Spinal cord (tissue), 10 donors: Measurements from ENCODE around the gene GLS. TPM values are rescaled to one million over a fixed set of nuclear protein-coding genes. Genes with fewer than 3 reads are reported as not detected.
"Not testable (repeated sequence)": the region's sequence is repeated elsewhere in the genome, so short reads cannot be mapped to it uniquely, and the experiment has no call there.

ENCODE experiments used
- DNase-seq, 6 donors: peaks; one replicate each; pipeline versions ENCODE4 v3.0.0 to v3.0.0-alpha.2; 2013 to 2015; ENCODE audit warnings: low spot score in 6 of 6, low read depth in 4 of 6
- H3K27ac ChIP-seq: one replicate; pipeline ENCODE4 v1.5.1; 2013; ENCODE audit warnings: low read depth, low read length, control low read depth
- H3K27me3 ChIP-seq: one replicate; pipeline ENCODE4 v1.6.1; 2013; ENCODE audit warnings: low read length; ENCODE audit not compliant: control insufficient read depth, insufficient read depth
- H3K36me3 ChIP-seq: one replicate; pipeline ENCODE4 v1.6.1; 2013; ENCODE audit warnings: low read length; ENCODE audit not compliant: control insufficient read depth, insufficient read depth
- H3K4me1 ChIP-seq: one replicate; pipeline ENCODE4 v1.6.1; 2013; ENCODE audit warnings: low read length; ENCODE audit not compliant: control insufficient read depth, insufficient read depth
- H3K4me3 ChIP-seq: one replicate; pipeline ENCODE4 v1.5.1; 2013; ENCODE audit warnings: low read depth, low read length, control low read depth
- H3K9me3 ChIP-seq: one replicate; pipeline ENCODE4 v1.6.1; 2013; ENCODE audit warnings: low read length; ENCODE audit not compliant: control insufficient read depth, insufficient read depth
- WGBS: methylation state at CpG from one replicate; pipeline ENCODE4 v1.1.5; 2013; ENCODE audit warnings: missing lambda C conversion rate; ENCODE audit not compliant: insufficient coverage; 5-methylcytosine and 5-hydroxymethylcytosine counted together
- polyA plus RNA-seq, 2 donors: library from polyadenylated mRNA; unstranded; fragments of 120-200 nt; gene quantifications; one replicate each; pipeline ENCODE4 v1.2.1, GENCODE V29; 2013; ENCODE audit not compliant: insufficient read length in 2 of 2
- total RNA-seq, 2 donors: library from RNA; depleted of rRNA in 1 of 2; stranded (reverse); fragments of 120-200 nt in 1 of 2; fragments of >200 nt in 1 of 2; gene quantifications; one replicate each; pipeline versions ENCODE4 v1.2.3 to v1.2.4, GENCODE V29; 2013 to 2014
- donor health status: healthy.

Gene GLS
- total and polyA plus RNA-seq, 4 donors = 76.4 to 178 (median 81.0) TPM

- Histone ChIP-seq H3K4me3 (peak overlapping the region; percentile 68), H3K36me3 (no peaks in the 10 kb centered on the region), H3K27ac (peak overlapping the region; percentile 89), H3K9me3 (no peaks in the 10 kb centered on the region), H3K4me1 (peaks cover 3% of the 10 kb centered on the region), H3K27me3 (no peaks in the 10 kb centered on the region)
- under 1% methylated on average over 60 of the region's 60 CpGs for WGBS
- peak in 2 of 6 donors; percentile 29 to 74 for DNase-seq
These were observed 520 bp downstream of the GLS start for GRCh38 chr2:190881084-190881597.

GRCh38 chr2:190881598-190882410 lies 1.2 kb downstream of the GLS start:
- H3K36me3 ChIP-seq = no peaks in the 10 kb centered on the region
- peak overlapping the region; percentile 83 for H3K27ac ChIP-seq
- WGBS = under 1% methylated on average over 43 of the region's 46 CpGs
- peak; percentile 36 to 82 (median 46) for DNase-seq
- H3K9me3 ChIP-seq = no peaks in the 10 kb centered on the region
- no peaks in the 10 kb centered on the region for H3K27me3 ChIP-seq
- peak overlapping the region; percentile 68 for H3K4me3 ChIP-seq
- H3K4me1 ChIP-seq = peaks cover 3% of the 10 kb centered on the region

GRCh38 chr2:190882411-190882766 lies 1.8 kb downstream of the GLS start:
- WGBS = 40% methylated on average over 1 of the region's 5 CpGs
- Histone ChIP-seq H3K9me3 (no peaks in the 10 kb centered on the region), H3K27me3 (no peaks in the 10 kb centered on the region), H3K4me1 (peaks cover 3% of the 10 kb centered on the region), H3K27ac (peak overlapping the region; percentile 83), H3K4me3 (peak overlapping the region; percentile 68), H3K36me3 (no peaks in the 10 kb centered on the region)
- DNase-seq = peak in 1 of 6 donors; percentile 8

- Histone ChIP-seq H3K27me3 (no peaks in the 10 kb centered on the region), H3K4me3 (peak overlapping the region; percentile 68), H3K27ac (no peak overlapping the region), H3K9me3 (no peaks in the 10 kb centered on the region), H3K4me1 (peaks cover 3% of the 10 kb centered on the region), H3K36me3 (no peaks in the 10 kb centered on the region)
- DNase-seq = no peak
- WGBS = 54% methylated on average over 2 of the region's 4 CpGs
These were observed 2.4 kb downstream of the GLS start for GRCh38 chr2:190882856-190883582.

GRCh38 chr2:190885844-190886243 lies 5.2 kb downstream of the GLS start:
- not testable (repeated sequence) for H3K27ac ChIP-seq, H3K4me3 ChIP-seq, H3K27me3 ChIP-seq, H3K36me3 ChIP-seq, DNase-seq, H3K9me3 ChIP-seq, H3K4me1 ChIP-seq
- 100% methylated on average over 4 of the region's 6 CpGs for WGBS

- Histone ChIP-seq H3K9me3 (no peaks in the 10 kb centered on the region), H3K4me3 (no peak overlapping the region), H3K27me3 (no peaks in the 10 kb centered on the region), H3K36me3 (no peaks in the 10 kb centered on the region), H3K27ac (no peak overlapping the region), H3K4me1 (no peaks in the 10 kb centered on the region)
- WGBS = no CpG with 5 or more reads among the region's 2 CpGs
- peak in 1 of 6 donors; percentile 12 for DNase-seq
These were observed 6.5 kb downstream of the GLS start for GRCh38 chr2:190887089-190887488.

- Histone ChIP-seq H3K27ac (no peak overlapping the region), H3K27me3 (no peaks in the 10 kb centered on the region), H3K9me3 (no peaks in the 10 kb centered on the region), H3K36me3 (no peaks in the 10 kb centered on the region), H3K4me3 (no peak overlapping the region), H3K4me1 (no peaks in the 10 kb centered on the region)
- DNase-seq = no peak
- WGBS = no CpG with 5 or more reads among the region's 1 CpG
These were observed 7.8 kb downstream of the GLS start for GRCh38 chr2:190888449-190888848.

GRCh38 chr2:190889175-190889943 lies 8.7 kb downstream of the GLS start:
- no peak overlapping the region for H3K27ac ChIP-seq
- H3K9me3 ChIP-seq = no peaks in the 10 kb centered on the region
- WGBS = no CpG with 5 or more reads among the region's 3 CpGs
- H3K36me3 ChIP-seq = no peaks in the 10 kb centered on the region
- H3K27me3 ChIP-seq = no peaks in the 10 kb centered on the region
- H3K4me3 ChIP-seq = no peak overlapping the region
- no peak for DNase-seq
- H3K4me1 ChIP-seq = no peaks in the 10 kb centered on the region

GRCh38 chr2:190891372-190891771 lies 10.8 kb downstream of the GLS start:
- Histone ChIP-seq H3K36me3 (no peaks in the 10 kb centered on the region), H3K4me1 (no peaks in the 10 kb centered on the region), H3K27me3 (no peaks in the 10 kb centered on the region), H3K9me3 (no peaks in the 10 kb centered on the region), H3K27ac (no peak overlapping the region), H3K4me3 (no peak overlapping the region)
- DNase-seq = no peak
